Neural progenitor cell (in vitro differentiated cells): ENCODE measurements around the gene PNMA8A. TPM values are rescaled to one million over a fixed set of nuclear protein-coding genes. Genes with fewer than 3 reads are reported as not detected.

Source experiments
- DNase-seq: peaks from one replicate; pipeline ENCODE4 v3.0.0-alpha.2; 2016; ENCODE audit warnings: low spot score
- H2AFZ ChIP-seq: fragments of 200-600 bp; sonication (generic); replicated peaks from 2 replicates; pipeline ENCODE4 v1.6.1; 2016; ENCODE audit warnings: antibody characterized with exemption
- H3F3A ChIP-seq: fragments of 200-600 bp; sonication (generic); 2 replicates; pipeline ENCODE4 v1.6.1; 2016; ENCODE audit warnings: antibody characterized with exemption, low read depth
- H3K27ac ChIP-seq: fragments of 200-600 bp; sonication (generic); 2 replicates; pipeline ENCODE4 v1.5.1; 2016; ENCODE audit warnings: mild to moderate bottlenecking
- H3K27me3 ChIP-seq: fragments of 200-600 bp; sonication (generic); 2 replicates; pipeline ENCODE4 v1.6.1; 2016; ENCODE audit warnings: mild to moderate bottlenecking, moderate library complexity
- H3K36me3 ChIP-seq: fragments of 200-600 bp; sonication (generic); 2 replicates; pipeline ENCODE4 v1.5.1; 2016
- H3K4me1 ChIP-seq: fragments of 200-600 bp; sonication (generic); 2 replicates; pipeline ENCODE4 v1.6.1; 2016; ENCODE audit warnings: mixed run types
- H3K4me2 ChIP-seq: fragments of 200-600 bp; sonication (generic); 2 replicates; pipeline ENCODE4 v1.6.1; 2016
- H3K4me3 ChIP-seq: fragments of 200-600 bp; sonication (generic); 2 replicates; pipeline ENCODE4 v1.5.1; 2016
- H3K79me2 ChIP-seq: fragments of 200-600 bp; sonication (generic); 2 replicates; pipeline ENCODE4 v1.6.1; 2016; ENCODE audit warnings: low read depth
- H3K9ac ChIP-seq: fragments of 200-600 bp; sonication (generic); 2 replicates; pipeline ENCODE4 v1.6.1; 2016
- H3K9me3 ChIP-seq: fragments of 200-600 bp; sonication (generic); 2 replicates; pipeline ENCODE4 v1.5.1; 2016; ENCODE audit warnings: low read depth
- H4K20me1 ChIP-seq: fragments of 200-600 bp; sonication (generic); 2 replicates; pipeline ENCODE4 v1.6.1; 2016; ENCODE audit warnings: low read depth
- H3K27ac Mint-ChIP-seq: 3 replicates; pipeline ENCODE4 v1.8.0; 2021; ENCODE audit warnings: mixed read lengths
- H3K27me3 Mint-ChIP-seq: 2 replicates; pipeline ENCODE4 v1.8.0; 2022; ENCODE audit warnings: low read depth, mild to moderate bottlenecking, inconsistent platforms, moderate library complexity, mixed read lengths; ENCODE audit not compliant: insufficient read depth
- H3K36me3 Mint-ChIP-seq: 3 replicates; pipeline ENCODE4 v1.8.0; 2021; ENCODE audit warnings: mixed read lengths
- H3K4me1 Mint-ChIP-seq: 3 replicates; pipeline ENCODE4 v1.8.0; 2021; ENCODE audit warnings: mixed read lengths
- H3K4me3 Mint-ChIP-seq: 3 replicates; pipeline ENCODE4 v1.8.0; 2021; ENCODE audit warnings: mild to moderate bottlenecking, moderate library complexity, mixed read lengths
- H3K9me3 Mint-ChIP-seq: 3 replicates; pipeline ENCODE4 v1.8.0; 2020; ENCODE audit warnings: mixed read lengths
- EZH2 ChIP-seq: fragments of 200-600 bp; sonication (generic); IDR thresholded peaks from 2 replicates; pipeline ENCODE4 v1.6.1; 2017; ENCODE audit warnings: antibody characterized with exemption, mild to moderate bottlenecking, moderate library complexity
- EZH2phosphoT487 ChIP-seq: fragments of 200-600 bp; sonication (generic); IDR thresholded peaks from 2 replicates; pipeline ENCODE4 v1.6.1; 2017; ENCODE audit warnings: antibody characterized with exemption
- total RNA-seq: library from RNA; depleted of rRNA; stranded (reverse); fragments of >200 nt; gene quantifications from 2 replicates; pipeline ENCODE4 v1.2.3, GENCODE V29; 2015; ENCODE audit warnings: low replicate concordance
- TF ChIP-seq, protein P1 (sequence below): fragments of 200-600 bp; sonication (generic); IDR thresholded peaks from 2 replicates; pipeline ENCODE4 v1.5.1; 2017; ENCODE audit warnings: antibody characterized with exemption, mild to moderate bottlenecking

Gene PNMA8A
- total RNA-seq, 1 donor from 2014 or later = 43.9 TPM

DNA sequence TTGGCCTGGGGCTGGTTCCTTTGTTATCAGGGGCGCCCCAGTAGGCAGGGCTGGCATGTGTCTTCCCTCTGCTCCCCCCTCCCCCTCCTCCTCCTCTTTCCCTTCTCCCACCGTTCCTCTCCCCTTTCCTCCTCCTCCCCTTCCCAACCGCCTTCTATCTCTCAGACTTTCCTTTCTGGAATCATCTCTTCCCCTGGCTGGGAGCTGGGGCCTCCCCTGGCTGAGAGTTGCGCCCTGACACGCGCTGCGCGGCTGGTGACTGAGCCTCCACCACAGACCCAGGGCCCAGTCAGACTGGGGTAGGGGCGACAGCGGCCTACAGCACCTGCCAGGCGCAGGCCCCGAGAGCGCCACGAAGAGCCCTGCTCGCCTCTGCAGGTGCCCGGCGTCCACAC, 21.5 kb upstream of the PNMA8A start:
- H3K36me3 Mint-ChIP-seq = peaks cover 5% of the 10 kb centered on the region
- Histone ChIP-seq H3K79me2 (no peaks in the 10 kb centered on the region), H3K36me3 (no peaks in the 10 kb centered on the region), H4K20me1 (no peaks in the 10 kb centered on the region), H3K4me1 (peaks cover 26% of the 10 kb centered on the region), H3K4me3 (peak overlapping the region; percentile 21), H3K27ac (no peak overlapping the region), H3K9ac (no peak overlapping the region), H3K9me3 (no peaks in the 10 kb centered on the region), H2AFZ (no peak overlapping the region), H3K27me3 (peaks cover 76% of the 10 kb centered on the region), H3F3A (peaks cover 16% of the 10 kb centered on the region), H3K4me2 (peak overlapping the region; percentile 70)
- peak; percentile 32 for DNase-seq
- peaks cover 27% of the 10 kb centered on the region for H3K27me3 Mint-ChIP-seq
- peaks cover 38% of the 10 kb centered on the region for H3K4me1 Mint-ChIP-seq
- no peak for TF ChIP-seq EZH2
- H3K9me3 Mint-ChIP-seq = peaks cover 4% of the 10 kb centered on the region
- H3K4me3 Mint-ChIP-seq = no peak overlapping the region
- no peak overlapping the region for H3K27ac Mint-ChIP-seq

DNA sequence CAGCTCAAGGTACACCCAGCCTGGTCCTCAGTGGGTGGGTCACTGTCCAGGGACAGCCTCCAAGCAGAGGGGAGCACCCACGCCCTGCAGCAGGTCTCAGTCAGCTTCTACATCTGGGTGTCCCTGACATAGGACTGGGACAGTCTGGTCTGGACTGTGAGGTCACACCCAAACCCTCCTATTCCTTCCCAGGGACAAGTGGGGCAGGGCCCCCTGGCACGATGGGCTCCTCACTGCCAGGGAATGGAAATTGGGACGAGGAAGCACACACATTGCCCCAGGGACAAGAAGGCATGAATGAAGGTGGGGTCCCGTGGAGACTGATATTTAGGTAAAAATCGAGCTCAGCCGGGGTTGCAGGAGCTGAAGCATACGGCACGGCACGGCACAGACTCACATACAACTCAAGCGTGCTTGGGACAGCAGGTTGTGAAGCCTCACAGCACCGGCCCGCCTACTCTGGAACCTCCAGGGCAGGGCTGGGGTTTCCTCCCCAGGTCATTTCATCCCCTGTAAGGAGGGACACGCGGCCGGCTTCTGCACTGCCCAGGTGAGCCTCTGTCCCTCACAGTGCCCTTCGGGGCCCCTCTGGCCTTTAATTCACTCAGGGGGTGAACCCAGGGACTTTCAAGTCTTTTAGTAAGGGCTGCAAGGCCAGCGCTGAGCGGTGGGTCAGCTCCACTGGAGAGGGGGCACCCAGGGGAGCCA, 20.8 kb upstream of the PNMA8A start:
- no peaks in the 10 kb centered on the region for H4K20me1 ChIP-seq
- no peak overlapping the region for H2AFZ ChIP-seq
- no peak overlapping the region for H3K4me3 Mint-ChIP-seq
- no peak overlapping the region for H3K9ac ChIP-seq
- no peak overlapping the region for H3K27ac Mint-ChIP-seq
- peaks cover 26% of the 10 kb centered on the region for H3K4me1 ChIP-seq
- no peaks in the 10 kb centered on the region for H3K36me3 ChIP-seq
- peaks cover 43% of the 10 kb centered on the region for H3K4me1 Mint-ChIP-seq
- H3K27me3 Mint-ChIP-seq = peaks cover 27% of the 10 kb centered on the region
- peaks cover 16% of the 10 kb centered on the region for H3F3A ChIP-seq
- peaks cover 83% of the 10 kb centered on the region for H3K27me3 ChIP-seq
- TF ChIP-seq, protein P1, sequence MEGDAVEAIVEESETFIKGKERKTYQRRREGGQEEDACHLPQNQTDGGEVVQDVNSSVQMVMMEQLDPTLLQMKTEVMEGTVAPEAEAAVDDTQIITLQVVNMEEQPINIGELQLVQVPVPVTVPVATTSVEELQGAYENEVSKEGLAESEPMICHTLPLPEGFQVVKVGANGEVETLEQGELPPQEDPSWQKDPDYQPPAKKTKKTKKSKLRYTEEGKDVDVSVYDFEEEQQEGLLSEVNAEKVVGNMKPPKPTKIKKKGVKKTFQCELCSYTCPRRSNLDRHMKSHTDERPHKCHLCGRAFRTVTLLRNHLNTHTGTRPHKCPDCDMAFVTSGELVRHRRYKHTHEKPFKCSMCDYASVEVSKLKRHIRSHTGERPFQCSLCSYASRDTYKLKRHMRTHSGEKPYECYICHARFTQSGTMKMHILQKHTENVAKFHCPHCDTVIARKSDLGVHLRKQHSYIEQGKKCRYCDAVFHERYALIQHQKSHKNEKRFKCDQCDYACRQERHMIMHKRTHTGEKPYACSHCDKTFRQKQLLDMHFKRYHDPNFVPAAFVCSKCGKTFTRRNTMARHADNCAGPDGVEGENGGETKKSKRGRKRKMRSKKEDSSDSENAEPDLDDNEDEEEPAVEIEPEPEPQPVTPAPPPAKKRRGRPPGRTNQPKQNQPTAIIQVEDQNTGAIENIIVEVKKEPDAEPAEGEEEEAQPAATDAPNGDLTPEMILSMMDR = no peak
- TF ChIP-seq EZH2phosphoT487 (no peak), EZH2 (no peak)
- H3K79me2 ChIP-seq = no peaks in the 10 kb centered on the region
- no peak overlapping the region for H3K27ac ChIP-seq
- peak overlapping the region; percentile 70 for H3K4me2 ChIP-seq
- H3K9me3 Mint-ChIP-seq = peaks cover 4% of the 10 kb centered on the region
- H3K36me3 Mint-ChIP-seq = peaks cover 5% of the 10 kb centered on the region
- DNase-seq = no peak
- no peak overlapping the region for H3K4me3 ChIP-seq
- H3K9me3 ChIP-seq = no peaks in the 10 kb centered on the region

DNA sequence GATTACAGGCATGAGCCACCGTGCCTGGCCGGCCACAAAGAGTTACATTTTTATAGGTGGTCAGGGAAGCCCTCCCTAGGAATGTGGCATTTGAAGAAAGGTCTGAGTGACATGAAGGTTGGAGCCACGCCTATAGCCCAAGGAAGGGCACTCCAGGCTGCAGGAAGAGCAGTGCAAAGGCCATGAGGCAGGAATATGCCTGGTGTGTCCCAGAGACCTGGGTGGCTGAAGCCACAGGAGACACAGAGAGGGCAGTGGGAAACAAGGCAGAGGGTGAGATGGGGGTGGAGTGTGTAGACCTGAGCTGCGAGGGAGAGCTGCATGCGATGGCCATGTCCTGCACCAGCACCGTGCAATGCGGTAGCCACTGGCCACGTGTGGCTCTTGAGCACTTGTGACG, 19.4 kb upstream of the PNMA8A start:
- no peak for DNase-seq
- Mint-ChIP-seq H3K36me3 (peaks cover 5% of the 10 kb centered on the region), H3K9me3 (peaks cover 4% of the 10 kb centered on the region), H3K27ac (no peak overlapping the region), H3K4me1 (peaks cover 38% of the 10 kb centered on the region), H3K4me3 (no peak overlapping the region), H3K27me3 (peaks cover 27% of the 10 kb centered on the region)
- no peaks in the 10 kb centered on the region for H4K20me1 ChIP-seq
- TF ChIP-seq, protein P1 = no peak
- H3K9ac ChIP-seq = no peak overlapping the region
- H2AFZ ChIP-seq = no peak overlapping the region
- H3K4me1 ChIP-seq = peaks cover 20% of the 10 kb centered on the region
- H3K4me3 ChIP-seq = no peak overlapping the region
- no peak overlapping the region for H3K27ac ChIP-seq
- H3K4me2 ChIP-seq = no peak overlapping the region
- H3K36me3 ChIP-seq = no peaks in the 10 kb centered on the region
- no peaks in the 10 kb centered on the region for H3K9me3 ChIP-seq
- peaks cover 91% of the 10 kb centered on the region for H3K27me3 ChIP-seq
- H3K79me2 ChIP-seq = no peaks in the 10 kb centered on the region
- peaks cover 12% of the 10 kb centered on the region for H3F3A ChIP-seq
